Mucosa of rectum (tissue), 2 donors: ENCODE measurements around the gene RAB11FIP3.

Source experiments
- H3K27ac ChIP-seq, 2 donors: one replicate each; pipeline ENCODE4 v1.7.0; 2013; ENCODE audit warnings: inconsistent platforms in 2 of 2, low read depth in 2 of 2, low read length in 2 of 2
- H3K27me3 ChIP-seq, 2 donors: one replicate each; pipeline ENCODE4 v1.7.0; 2013; ENCODE audit warnings: low read length in 2 of 2; ENCODE audit not compliant: control insufficient read depth in 2 of 2, insufficient read depth in 2 of 2
- H3K36me3 ChIP-seq, 2 donors: one replicate each; pipeline ENCODE4 v1.7.0; 2013; ENCODE audit warnings: low read length in 2 of 2; ENCODE audit not compliant: control insufficient read depth in 2 of 2, insufficient read depth in 2 of 2
- H3K4me1 ChIP-seq, 2 donors: one replicate each; pipeline ENCODE4 v1.7.0; 2013; ENCODE audit warnings: low read length in 2 of 2, mild to moderate bottlenecking in 1 of 2; ENCODE audit not compliant: control insufficient read depth in 2 of 2, insufficient read depth in 2 of 2
- H3K4me3 ChIP-seq, 2 donors: one replicate each; pipeline ENCODE4 v1.7.0; 2013; ENCODE audit warnings: low read length in 2 of 2
- H3K9ac ChIP-seq, 2 donors: one replicate each; pipeline ENCODE4 v1.7.0; 2013; ENCODE audit warnings: low read length in 2 of 2, low read depth in 1 of 2, mild to moderate bottlenecking in 1 of 2
- H3K9me3 ChIP-seq, 2 donors: one replicate each; pipeline ENCODE4 v1.7.0; 2013; ENCODE audit warnings: low read length in 2 of 2; ENCODE audit not compliant: control insufficient read depth in 2 of 2
- donor health status: healthy.
- donor health status: Normal muscosa, but diverticular disease.

RAB11FIP3 gene

DNA sequence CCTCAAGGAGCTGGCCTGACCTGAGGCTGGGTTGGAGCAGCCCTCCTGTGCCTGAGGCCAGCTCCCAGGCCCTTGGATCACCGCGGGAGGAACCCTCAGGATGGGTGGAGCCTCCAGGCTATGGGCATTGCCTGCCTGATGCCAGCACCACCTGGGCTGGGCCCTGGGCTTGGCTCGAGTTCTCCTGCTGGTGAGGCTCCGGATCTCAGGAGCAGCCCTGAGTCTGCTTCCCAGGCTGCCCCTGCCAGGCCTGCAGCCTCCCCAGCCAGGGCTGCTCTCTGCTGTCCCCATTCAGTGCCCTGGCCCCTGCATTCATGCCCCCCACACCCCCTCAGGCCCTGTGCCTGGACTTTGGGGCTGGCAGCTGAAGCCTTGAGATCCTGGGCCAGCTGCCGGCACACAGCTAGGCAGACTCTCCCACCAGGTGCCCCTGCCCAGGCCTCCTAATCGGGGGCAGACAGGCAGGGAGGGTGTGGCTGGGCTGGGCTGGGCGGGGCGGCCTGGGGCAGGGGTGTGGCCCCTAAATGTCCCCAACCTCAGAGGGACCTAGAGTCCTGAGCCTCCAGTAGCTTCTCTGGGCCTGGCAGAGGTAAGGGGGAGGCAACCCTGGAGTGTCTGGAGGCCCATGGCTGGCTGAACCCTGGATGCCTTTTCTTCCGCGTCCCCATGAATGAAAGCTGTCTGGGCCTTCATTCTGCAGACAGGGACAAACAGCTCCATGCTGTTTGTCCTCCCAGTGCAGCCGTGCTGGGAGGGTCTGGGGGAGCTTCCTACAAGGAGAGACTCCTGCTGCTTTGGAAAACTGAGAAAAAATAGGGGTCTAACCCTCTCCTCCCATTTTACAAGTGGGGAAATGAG, 143.2 kb downstream of the RAB11FIP3 start:
- Histone ChIP-seq H3K9me3 (no peaks in the 10 kb centered on the region), H3K4me1 (peaks cover 28 to 29% of the 10 kb centered on the region in 2 donors), H3K9ac (peak overlapping the region in 1 of 2 donors; percentile 75), H3K36me3 (no peaks in the 10 kb centered on the region), H3K4me3 (peak overlapping the region; percentile 70), H3K27ac (peak overlapping the region in 1 of 2 donors; percentile 48), H3K27me3 (no peaks in the 10 kb centered on the region)

- peaks cover 0 to 2% of the 10 kb centered on the region in 2 donors for H3K36me3 ChIP-seq
- peaks cover 28 to 29% of the 10 kb centered on the region in 2 donors for H3K4me1 ChIP-seq
- H3K4me3 ChIP-seq: peak within 1 kb of the TSS; percentile 70 to 85
- H3K27me3 ChIP-seq: no peaks in the 10 kb centered on the region
- H3K27ac ChIP-seq: peak within 1 kb of the TSS in 1 of 2 donors; percentile 23
- H3K9ac ChIP-seq: peak within 1 kb of the TSS; percentile 63 to 75
- H3K9me3 ChIP-seq: no peaks in the 10 kb centered on the region
These were observed 144.2 kb downstream of the RAB11FIP3 start, which contains the start of gene PIGQ for GRCh38 chr16:569445-570254. PIGQ (plus strand) TSS chr16:569968; CDS start chr16:574075, 4,107 bp downstream.
